ENCODE results near the gene CRB2. TPM values are rescaled to one million over a fixed set of nuclear protein-coding genes. Genes with fewer than 3 reads are reported as not detected.
A peak's percentile ranks its signal among the peaks of the same experiment; 100 is the strongest.

CRB2 gene
- total RNA-seq, 2 experiments from 2014 or later = not detected

DNA sequence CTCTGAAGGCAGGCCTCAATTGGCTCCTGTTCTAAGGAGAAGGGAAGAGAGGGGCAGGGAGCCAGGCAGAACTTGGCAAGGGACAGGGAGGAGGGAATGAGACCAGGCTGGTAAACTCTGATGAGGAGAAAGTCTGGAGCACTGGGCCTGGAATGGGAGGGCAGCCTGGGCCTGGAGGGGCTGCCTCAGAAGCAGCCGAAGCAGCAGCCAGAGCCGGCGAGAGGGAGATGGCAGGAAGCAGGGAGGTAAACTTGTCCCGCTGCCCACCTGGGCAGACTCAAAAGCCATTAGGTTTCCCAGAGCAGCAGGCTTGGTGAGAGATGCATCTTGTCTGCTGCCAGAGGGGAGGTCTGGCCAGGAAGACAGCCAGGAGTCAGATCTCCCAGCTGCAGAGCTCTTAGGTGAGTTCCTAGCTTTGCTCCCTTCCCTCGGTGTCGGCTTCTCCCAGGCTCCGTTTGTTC, 37.0 kb upstream of the CRB2 start:
- no peak overlapping the region for H3K27ac ChIP-seq (ENCODE audit: low read depth in 1 of 2, low read length in 2 of 2)
- Mint-ChIP-seq H3K27ac (peak overlapping the region; percentile 33), H3K27me3 (no peaks in the 10 kb centered on the region), H3K4me1 (ENCODE audit: low read depth) (peaks cover 32% of the 10 kb centered on the region), H3K36me3 (ENCODE audit: low read depth) (no peaks in the 10 kb centered on the region), H3K9me3 (no peaks in the 10 kb centered on the region), H3K4me3 (no peak overlapping the region)
- TF ChIP-seq, protein P1, sequence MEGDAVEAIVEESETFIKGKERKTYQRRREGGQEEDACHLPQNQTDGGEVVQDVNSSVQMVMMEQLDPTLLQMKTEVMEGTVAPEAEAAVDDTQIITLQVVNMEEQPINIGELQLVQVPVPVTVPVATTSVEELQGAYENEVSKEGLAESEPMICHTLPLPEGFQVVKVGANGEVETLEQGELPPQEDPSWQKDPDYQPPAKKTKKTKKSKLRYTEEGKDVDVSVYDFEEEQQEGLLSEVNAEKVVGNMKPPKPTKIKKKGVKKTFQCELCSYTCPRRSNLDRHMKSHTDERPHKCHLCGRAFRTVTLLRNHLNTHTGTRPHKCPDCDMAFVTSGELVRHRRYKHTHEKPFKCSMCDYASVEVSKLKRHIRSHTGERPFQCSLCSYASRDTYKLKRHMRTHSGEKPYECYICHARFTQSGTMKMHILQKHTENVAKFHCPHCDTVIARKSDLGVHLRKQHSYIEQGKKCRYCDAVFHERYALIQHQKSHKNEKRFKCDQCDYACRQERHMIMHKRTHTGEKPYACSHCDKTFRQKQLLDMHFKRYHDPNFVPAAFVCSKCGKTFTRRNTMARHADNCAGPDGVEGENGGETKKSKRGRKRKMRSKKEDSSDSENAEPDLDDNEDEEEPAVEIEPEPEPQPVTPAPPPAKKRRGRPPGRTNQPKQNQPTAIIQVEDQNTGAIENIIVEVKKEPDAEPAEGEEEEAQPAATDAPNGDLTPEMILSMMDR (IDR thresholded peaks at IDR 0.05) = no peak
- no peak overlapping the region for H3K4me3 ChIP-seq (ENCODE audit: low read length)
- DNase-seq (no peak), ATAC-seq (ENCODE audit: poor library complexity) (no peak)
- intact Hi-C loops (cut with DNase I, micrococcal nuclease) = no loop called here
- no peaks in the 10 kb centered on the region for H3K27me3 ChIP-seq (ENCODE audit: control insufficient read depth in 1 of 2, insufficient read depth in 2 of 2, low read length in 2 of 2)
- no peaks in the 10 kb centered on the region for H3K36me3 ChIP-seq (ENCODE audit: insufficient read depth, low read length)
- ChIA-PET POLR2A (no interaction called here), CTCF (no interaction called here)
- H3K4me1 ChIP-seq (ENCODE audit: insufficient read depth, low read length) = peaks cover 32% of the 10 kb centered on the region
- H3K9me3 ChIP-seq (ENCODE audit: control insufficient read depth in 1 of 2, insufficient read depth in 1 of 2, low read length in 2 of 2) = no peaks in the 10 kb centered on the region

DNA sequence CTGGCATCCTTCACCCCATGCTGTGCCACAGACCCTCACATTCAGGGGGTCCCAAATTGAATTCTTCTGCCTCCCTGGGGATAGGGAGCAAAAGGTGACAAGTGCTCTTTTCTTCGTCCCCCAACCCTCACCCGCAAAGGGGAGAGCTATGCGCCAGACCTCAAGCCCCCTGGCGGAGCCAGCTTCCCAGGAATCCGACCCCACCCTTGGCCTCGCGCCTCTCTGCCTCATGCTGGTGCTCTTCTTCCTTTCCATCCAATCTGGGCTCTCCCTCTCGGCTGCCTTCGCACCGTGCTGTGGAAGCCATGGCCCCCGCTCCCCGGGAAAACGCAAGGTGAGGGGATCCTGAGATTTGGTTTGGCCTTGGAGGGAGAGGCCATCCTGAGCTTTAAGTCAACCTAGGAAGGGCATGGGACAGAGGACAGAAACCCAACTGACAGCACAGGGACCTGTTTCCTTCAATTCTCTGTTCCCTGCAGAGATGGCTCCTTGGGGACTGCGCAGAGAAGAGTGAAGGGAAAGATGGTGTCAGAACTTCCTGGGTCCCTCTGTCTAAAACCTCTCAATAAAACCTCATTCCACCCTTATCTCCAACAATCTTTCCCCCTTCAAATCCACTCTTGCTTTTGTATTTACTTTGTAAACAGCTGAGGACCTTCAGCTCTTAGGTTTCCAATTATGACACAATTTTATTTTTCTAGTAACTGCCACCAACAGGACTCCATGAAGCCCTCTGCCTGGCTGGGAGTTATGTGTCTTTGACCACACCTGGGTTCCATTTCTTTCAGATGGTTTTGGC, 36.3 kb upstream of the CRB2 start:
- H3K4me3 Mint-ChIP-seq = no peak overlapping the region
- ChIA-PET CTCF (no interaction called here), POLR2A (no interaction called here)
- H3K4me1 Mint-ChIP-seq (ENCODE audit: low read depth) = peaks cover 38% of the 10 kb centered on the region
- no peak overlapping the region for H3K27ac ChIP-seq (ENCODE audit: low read depth in 1 of 2, low read length in 2 of 2)
- no peaks in the 10 kb centered on the region for H3K36me3 ChIP-seq (ENCODE audit: insufficient read depth, low read length)
- no peaks in the 10 kb centered on the region for H3K36me3 Mint-ChIP-seq (ENCODE audit: low read depth)
- peaks cover 32% of the 10 kb centered on the region for H3K4me1 ChIP-seq (ENCODE audit: insufficient read depth, low read length)
- H3K9me3 Mint-ChIP-seq = no peaks in the 10 kb centered on the region
- H3K4me3 ChIP-seq (ENCODE audit: low read length) = no peak overlapping the region
- no peak for ATAC-seq (ENCODE audit: poor library complexity)
- no peak for DNase-seq
- TF ChIP-seq, protein P1 (IDR thresholded peaks at IDR 0.05) = no peak
- H3K9me3 ChIP-seq (ENCODE audit: control insufficient read depth in 1 of 2, insufficient read depth in 1 of 2, low read length in 2 of 2) = no peaks in the 10 kb centered on the region
- peak overlapping the region; percentile 97 for H3K27ac Mint-ChIP-seq
- no peaks in the 10 kb centered on the region for H3K27me3 Mint-ChIP-seq
- H3K27me3 ChIP-seq (ENCODE audit: control insufficient read depth in 1 of 2, insufficient read depth in 2 of 2, low read length in 2 of 2) = no peaks in the 10 kb centered on the region
- intact Hi-C loops (cut with DNase I, micrococcal nuclease) = loop anchor here in 1 of 2 experiments (5.0 kb wide), 1 partner anchor 52 kb away; the partner anchor contains the start of gene STRBP

DNA sequence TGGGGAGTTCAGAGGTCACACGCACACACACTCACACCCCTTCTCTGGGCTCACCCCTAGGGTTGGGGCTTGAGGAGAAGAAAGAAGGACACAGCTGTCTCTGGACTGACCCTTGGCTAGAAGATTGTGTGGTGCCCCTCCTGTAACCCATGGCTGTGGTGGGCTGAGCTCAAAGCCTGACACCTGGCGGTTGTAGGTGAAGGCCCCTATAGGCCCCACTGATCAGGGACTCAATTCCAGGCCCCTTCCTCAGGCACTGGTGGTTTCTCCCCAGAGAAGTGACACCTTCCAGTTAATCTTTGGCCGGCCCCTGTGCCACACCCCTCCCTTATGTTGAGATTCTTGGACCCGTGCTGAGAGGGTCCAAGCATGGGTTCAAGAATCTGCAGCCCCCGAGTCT, 35.2 kb upstream of the CRB2 start:
- no peaks in the 10 kb centered on the region for H3K36me3 Mint-ChIP-seq (ENCODE audit: low read depth)
- intact Hi-C loops (cut with DNase I, micrococcal nuclease) = loop anchor here in 1 of 2 experiments (5.0 kb wide), 1 partner anchor 54 kb away; the partner anchor contains the start of gene STRBP
- CTCF ChIA-PET = no interaction called here

More for the DNA sequence above, 35.2 kb upstream of the CRB2 start:
- H3K36me3 ChIP-seq (ENCODE audit: insufficient read depth, low read length) = no peaks in the 10 kb centered on the region
- Mint-ChIP-seq H3K4me1 (ENCODE audit: low read depth) (peaks cover 45% of the 10 kb centered on the region), H3K27ac (peak overlapping the region; percentile 97), H3K27me3 (no peaks in the 10 kb centered on the region), H3K4me3 (no peak overlapping the region), H3K9me3 (no peaks in the 10 kb centered on the region)
- no peaks in the 10 kb centered on the region for H3K27me3 ChIP-seq (ENCODE audit: control insufficient read depth in 1 of 2, insufficient read depth in 2 of 2, low read length in 2 of 2)
- H3K4me1 ChIP-seq (ENCODE audit: insufficient read depth, low read length) = peaks cover 32% of the 10 kb centered on the region
- no peak overlapping the region for H3K4me3 ChIP-seq (ENCODE audit: low read length)
- H3K9me3 ChIP-seq (ENCODE audit: control insufficient read depth in 1 of 2, insufficient read depth in 1 of 2, low read length in 2 of 2) = no peaks in the 10 kb centered on the region
- H3K27ac ChIP-seq (ENCODE audit: low read depth in 1 of 2, low read length in 2 of 2) = no peak overlapping the region
- ATAC-seq (ENCODE audit: poor library complexity) = no peak
- DNase-seq = no peak
- POLR2A ChIA-PET = no interaction called here
- TF ChIP-seq, protein P1 (IDR thresholded peaks at IDR 0.05) = no peak
